SK-N-SH treated with all-trans-retinoic acid at 6 μM for 48 hours (cell line): ENCODE results near the gene TMEM170A.

Experiments used
- ATAC-seq: fragments of 200-7000 bp; cut with Tn5 transposase; 3 replicates; pipeline ENCODE4 v1.9.1; 2020; ENCODE audit warnings: mild to moderate bottlenecking, moderate library complexity
- BACH2 ChIP-seq: fragments of 250-450 bp; sonication (Bioruptor Pico); IDR thresholded peaks from 2 replicates; pipeline ENCODE4 v1.9.0; 2021; ENCODE audit warnings: mild to moderate bottlenecking, borderline replicate concordance
- CSDC2 ChIP-seq: fragments of 250-450 bp; sonication (Bioruptor Pico); IDR thresholded peaks from 2 replicates; pipeline ENCODE4 v1.5.0; 2020; ENCODE audit warnings: mild to moderate bottlenecking, moderate library complexity
- ESRRG ChIP-seq: fragments of 250-450 bp; sonication (Bioruptor Pico); IDR thresholded peaks from 2 replicates; pipeline ENCODE4 v1.6.1; 2021; ENCODE audit warnings: mild to moderate bottlenecking
- GLIS3 ChIP-seq: fragments of 250-450 bp; sonication (Bioruptor Pico); IDR thresholded peaks from 2 replicates; pipeline ENCODE4 v1.5.0; 2020; ENCODE audit warnings: mild to moderate bottlenecking, moderate library complexity
- ISL1 ChIP-seq: fragments of 250-450 bp; sonication (Bioruptor Pico); IDR thresholded peaks from 2 replicates; pipeline ENCODE4 v2.1.2; 2022; ENCODE audit warnings: mild to moderate bottlenecking, moderate library complexity
- OSR1 ChIP-seq: fragments of 250-450 bp; sonication (Bioruptor Pico); IDR thresholded peaks from 2 replicates; pipeline ENCODE4 v1.8.0; 2022; ENCODE audit warnings: moderate library complexity, mild to moderate bottlenecking, inconsistent platforms
- PPARA ChIP-seq: fragments of 250-450 bp; sonication (Bioruptor Pico); IDR thresholded peaks from 2 replicates; pipeline ENCODE4 v1.5.0; 2020; ENCODE audit warnings: mild to moderate bottlenecking, borderline replicate concordance
- RARB ChIP-seq: fragments of 250-450 bp; sonication (Bioruptor Pico); IDR thresholded peaks from 2 replicates; pipeline ENCODE4 v1.8.0; 2021; ENCODE audit warnings: mild to moderate bottlenecking, moderate library complexity
- SNAI2 ChIP-seq: fragments of 250-450 bp; sonication (Bioruptor Pico); IDR thresholded peaks from 2 replicates; pipeline ENCODE4 v1.5.0; 2020; ENCODE audit warnings: mild to moderate bottlenecking, moderate library complexity
- TOX ChIP-seq: fragments of 250-450 bp; sonication (Bioruptor Pico); IDR thresholded peaks from 2 replicates; pipeline ENCODE4 v1.8.0; 2021; ENCODE audit warnings: mild to moderate bottlenecking, moderate library complexity, borderline replicate concordance
- TSHZ2 ChIP-seq: fragments of 250-450 bp; sonication (Bioruptor Pico); IDR thresholded peaks from 2 replicates; pipeline ENCODE4 v1.5.0; 2020; ENCODE audit warnings: mild to moderate bottlenecking, moderate library complexity
- ZC3H10 ChIP-seq: fragments of 250-450 bp; sonication (Bioruptor Pico); IDR thresholded peaks from 2 replicates; pipeline ENCODE4 v1.5.1; 2021; ENCODE audit warnings: mild to moderate bottlenecking, moderate library complexity
- ZFP3 ChIP-seq: fragments of 250-450 bp; sonication (Bioruptor Pico); IDR thresholded peaks from 2 replicates; pipeline ENCODE4 v1.5.0; 2020; ENCODE audit warnings: mild to moderate bottlenecking, moderate library complexity
- ZFP30 ChIP-seq: fragments of 450-650 bp; formaldehyde crosslinking; IDR thresholded peaks from 2 replicates; pipeline ENCODE4 v1.5.0; 2022; ENCODE audit warnings: mild to moderate bottlenecking, moderate library complexity
- ZNF565 ChIP-seq: fragments of 450-650 bp; formaldehyde crosslinking; conservative IDR thresholded peaks from 2 replicates; pipeline ENCODE4 v1.5.0; 2020; ENCODE audit warnings: low read depth, mild to moderate bottlenecking, moderate library complexity
- ZNF70 ChIP-seq: fragments of 450-650 bp; formaldehyde crosslinking; IDR thresholded peaks from 2 replicates; pipeline ENCODE4 v1.5.0; 2020; ENCODE audit warnings: mild to moderate bottlenecking, moderate library complexity
- ZNF8 ChIP-seq: fragments of 450-650 bp; formaldehyde crosslinking; IDR thresholded peaks from 2 replicates; pipeline ENCODE4 v1.5.0; 2020; ENCODE audit warnings: mild to moderate bottlenecking, moderate library complexity
- TF ChIP-seq, protein P1 (sequence below): fragments of 250-450 bp; sonication (Bioruptor Pico); IDR thresholded peaks from 2 replicates; pipeline ENCODE4 v1.8.0; 2020; ENCODE audit warnings: mild to moderate bottlenecking, moderate library complexity, borderline replicate concordance
- TF ChIP-seq, protein P2 (sequence below): fragments of 250-450 bp; sonication (Bioruptor Pico); IDR thresholded peaks from 2 replicates; pipeline ENCODE4 v1.5.1; 2021; ENCODE audit warnings: mild to moderate bottlenecking, moderate library complexity
- TF ChIP-seq, protein P3 (sequence below): fragments of 250-450 bp; sonication (Bioruptor Pico); IDR thresholded peaks from 2 replicates; pipeline ENCODE4 v1.5.1; 2020; ENCODE audit warnings: low read depth, mild to moderate bottlenecking, moderate library complexity

Gene TMEM170A

DNA sequence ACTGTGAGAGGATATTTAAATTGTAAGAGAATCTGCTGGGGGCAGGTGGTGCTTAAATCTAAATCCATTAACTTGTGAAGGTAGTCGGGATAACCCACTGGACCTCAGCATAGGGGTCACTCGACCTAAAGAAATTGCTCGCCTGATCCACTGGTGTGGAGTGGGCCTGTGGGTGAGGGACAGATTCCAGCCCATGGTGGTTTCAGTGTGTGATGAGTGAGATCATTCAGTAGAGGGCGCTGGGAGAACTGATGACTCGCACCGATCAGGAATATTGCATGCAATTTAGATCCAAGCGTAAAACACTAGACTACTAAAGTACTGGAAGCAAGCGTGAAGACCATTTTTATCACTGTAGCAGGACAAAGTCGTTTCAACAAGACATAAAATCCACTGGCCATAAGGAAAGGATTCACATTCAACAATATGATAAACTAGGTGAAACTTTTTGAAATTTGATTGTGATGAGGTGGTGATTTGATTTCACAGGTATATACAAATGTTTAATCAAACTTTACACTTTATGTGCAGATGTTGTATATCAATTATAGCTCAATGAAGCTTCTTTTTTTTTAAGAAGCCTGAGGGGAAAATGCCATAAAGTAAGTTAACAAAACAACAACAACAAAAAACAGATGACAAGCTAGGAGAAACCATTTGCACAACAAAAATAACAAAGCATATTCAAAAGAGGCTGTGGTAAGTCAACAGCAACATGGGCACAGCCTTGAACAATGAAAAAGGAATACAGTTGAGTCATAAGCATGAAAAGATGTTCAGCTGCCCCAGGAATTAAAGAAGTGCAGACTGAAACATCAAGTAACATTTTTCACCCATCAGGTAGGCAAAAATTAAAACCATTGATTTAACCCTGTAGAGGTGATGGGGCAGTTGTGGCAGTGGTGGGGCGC lies 7.5 kb upstream of the TMEM170A start:
- no peak for TF ChIP-seq OSR1 (CRISPR knock-in tag)
- TF ChIP-seq RARB = no peak
- TF ChIP-seq PPARA (CRISPR knock-in tag) = no peak
- ATAC-seq = peak; percentile 100

DNA sequence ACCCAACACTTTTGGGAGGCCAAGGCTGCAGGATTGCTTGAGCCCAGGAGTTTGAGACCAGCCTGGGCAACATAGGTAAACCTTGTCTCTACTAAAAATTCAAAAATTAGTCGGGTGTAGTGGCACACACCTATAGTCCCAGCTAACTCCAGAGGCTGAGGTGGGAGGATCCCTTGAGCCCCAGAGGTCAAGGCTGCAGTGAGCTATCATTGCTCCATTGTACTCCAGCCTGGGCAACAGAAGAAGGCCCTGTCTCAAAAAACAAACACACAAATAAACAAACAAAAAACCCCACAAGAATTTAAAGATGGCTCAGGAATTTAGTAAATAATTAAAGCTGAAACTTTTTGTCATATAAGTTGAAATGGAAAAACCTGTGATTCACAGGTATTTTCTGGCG lies 2.3 kb upstream of the TMEM170A start:
- TF ChIP-seq TOX (no peak), ZFP30 (CRISPR knock-in tag) (no peak), ISL1 (CRISPR knock-in tag) (no peak), ESRRG (CRISPR knock-in tag) (no peak), GLIS3 (CRISPR knock-in tag) (no peak), TSHZ2 (CRISPR knock-in tag) (no peak)
- ATAC-seq = no peak

- ATAC-seq = peak; percentile 51
Measured at GRCh38 chr16:75463389-75464121, 934 bp downstream of the TMEM170A start.

GRCh38 chr16:75462806-75463205 lies 1.7 kb downstream of the TMEM170A start:
- ATAC-seq = no peak
- TF ChIP-seq, protein P1, sequence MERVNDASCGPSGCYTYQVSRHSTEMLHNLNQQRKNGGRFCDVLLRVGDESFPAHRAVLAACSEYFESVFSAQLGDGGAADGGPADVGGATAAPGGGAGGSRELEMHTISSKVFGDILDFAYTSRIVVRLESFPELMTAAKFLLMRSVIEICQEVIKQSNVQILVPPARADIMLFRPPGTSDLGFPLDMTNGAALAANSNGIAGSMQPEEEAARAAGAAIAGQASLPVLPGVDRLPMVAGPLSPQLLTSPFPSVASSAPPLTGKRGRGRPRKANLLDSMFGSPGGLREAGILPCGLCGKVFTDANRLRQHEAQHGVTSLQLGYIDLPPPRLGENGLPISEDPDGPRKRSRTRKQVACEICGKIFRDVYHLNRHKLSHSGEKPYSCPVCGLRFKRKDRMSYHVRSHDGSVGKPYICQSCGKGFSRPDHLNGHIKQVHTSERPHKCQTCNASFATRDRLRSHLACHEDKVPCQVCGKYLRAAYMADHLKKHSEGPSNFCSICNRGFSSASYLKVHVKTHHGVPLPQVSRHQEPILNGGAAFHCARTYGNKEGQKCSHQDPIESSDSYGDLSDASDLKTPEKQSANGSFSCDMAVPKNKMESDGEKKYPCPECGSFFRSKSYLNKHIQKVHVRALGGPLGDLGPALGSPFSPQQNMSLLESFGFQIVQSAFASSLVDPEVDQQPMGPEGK (CRISPR knock-in tag) = no peak
- TF ChIP-seq ZFP30 (CRISPR knock-in tag) (no peak), ZNF565 (no peak), TSHZ2 (CRISPR knock-in tag) (no peak), ZNF8 (CRISPR knock-in tag) (no peak)
- TF ChIP-seq, protein P2, sequence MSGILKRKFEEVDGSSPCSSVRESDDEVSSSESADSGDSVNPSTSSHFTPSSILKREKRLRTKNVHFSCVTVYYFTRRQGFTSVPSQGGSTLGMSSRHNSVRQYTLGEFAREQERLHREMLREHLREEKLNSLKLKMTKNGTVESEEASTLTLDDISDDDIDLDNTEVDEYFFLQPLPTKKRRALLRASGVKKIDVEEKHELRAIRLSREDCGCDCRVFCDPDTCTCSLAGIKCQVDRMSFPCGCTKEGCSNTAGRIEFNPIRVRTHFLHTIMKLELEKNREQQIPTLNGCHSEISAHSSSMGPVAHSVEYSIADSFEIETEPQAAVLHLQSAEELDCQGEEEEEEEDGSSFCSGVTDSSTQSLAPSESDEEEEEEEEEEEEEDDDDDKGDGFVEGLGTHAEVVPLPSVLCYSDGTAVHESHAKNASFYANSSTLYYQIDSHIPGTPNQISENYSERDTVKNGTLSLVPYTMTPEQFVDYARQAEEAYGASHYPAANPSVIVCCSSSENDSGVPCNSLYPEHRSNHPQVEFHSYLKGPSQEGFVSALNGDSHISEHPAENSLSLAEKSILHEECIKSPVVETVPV (CRISPR knock-in tag) = no peak

DNA sequence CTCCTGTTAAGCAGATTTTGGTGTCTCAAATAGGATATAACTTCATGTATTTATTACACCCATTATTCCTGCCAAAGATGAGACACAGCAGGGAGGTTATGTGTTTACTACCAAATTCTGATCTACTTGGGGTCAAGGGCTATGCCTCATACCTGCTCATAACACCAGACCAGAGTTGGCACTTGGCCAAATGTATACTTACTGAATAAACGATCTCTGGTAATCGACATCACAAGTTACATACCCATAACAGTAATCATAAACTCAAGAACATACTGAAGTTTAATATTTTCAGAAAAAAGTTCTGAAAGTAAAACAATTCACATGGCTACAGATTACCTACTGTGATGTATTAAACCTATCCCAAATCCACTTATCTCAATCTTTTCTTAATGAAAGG lies 2.9 kb downstream of the TMEM170A start:
- ATAC-seq = no peak
- TF ChIP-seq, protein P3, sequence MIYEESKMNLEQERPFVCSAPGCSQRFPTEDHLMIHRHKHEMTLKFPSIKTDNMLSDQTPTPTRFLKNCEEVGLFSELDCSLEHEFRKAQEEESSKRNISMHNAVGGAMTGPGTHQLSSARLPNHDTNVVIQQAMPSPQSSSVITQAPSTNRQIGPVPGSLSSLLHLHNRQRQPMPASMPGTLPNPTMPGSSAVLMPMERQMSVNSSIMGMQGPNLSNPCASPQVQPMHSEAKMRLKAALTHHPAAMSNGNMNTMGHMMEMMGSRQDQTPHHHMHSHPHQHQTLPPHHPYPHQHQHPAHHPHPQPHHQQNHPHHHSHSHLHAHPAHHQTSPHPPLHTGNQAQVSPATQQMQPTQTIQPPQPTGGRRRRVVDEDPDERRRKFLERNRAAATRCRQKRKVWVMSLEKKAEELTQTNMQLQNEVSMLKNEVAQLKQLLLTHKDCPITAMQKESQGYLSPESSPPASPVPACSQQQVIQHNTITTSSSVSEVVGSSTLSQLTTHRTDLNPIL (CRISPR knock-in tag) = no peak
- TF ChIP-seq SNAI2 (no peak), RARB (no peak), PPARA (CRISPR knock-in tag) (no peak), TSHZ2 (CRISPR knock-in tag) (no peak), CSDC2 (CRISPR knock-in tag) (no peak), ZFP3 (no peak), ZNF70 (CRISPR knock-in tag) (no peak), ZNF565 (no peak), BACH2 (CRISPR knock-in tag) (no peak), TOX (no peak), ZC3H10 (CRISPR knock-in tag) (no peak), ESRRG (CRISPR knock-in tag) (no peak)
